GM12872 (cell line): ENCODE measurements around the gene USP28.
A peak's percentile ranks its signal among the peaks of the same experiment; 100 is the strongest.

Experiments used
- CTCF ChIP-seq: IDR thresholded peaks from 3 replicates; pipeline ENCODE4 v1.5.1; 2011; ENCODE audit warnings: low read depth, mild to moderate bottlenecking, low read length, moderate library complexity; ENCODE audit not compliant: insufficient read depth

The USP28 gene

DNA sequence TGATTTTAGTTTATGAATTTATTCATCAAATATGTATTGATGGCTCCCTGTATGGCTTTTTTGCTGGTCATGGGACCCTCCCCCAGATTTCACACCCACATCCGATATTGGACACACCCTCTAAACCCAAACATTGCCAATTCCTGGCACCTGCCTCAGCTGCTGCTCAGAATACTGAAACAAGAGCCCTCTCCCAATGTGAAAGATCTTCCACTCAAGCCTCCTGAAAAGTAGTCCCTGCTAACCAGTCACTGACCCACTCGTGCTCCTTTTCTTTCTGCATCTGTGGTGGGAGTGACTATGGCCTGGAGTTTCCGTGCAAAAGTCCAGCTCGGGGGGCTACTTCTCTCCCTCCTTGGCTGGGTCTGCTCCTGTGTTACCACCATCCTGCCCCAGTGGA, 95.9 kb downstream of the USP28 start, which contains the start of gene CLDN25:
Gene CLDN25 (plus strand): TSS at position 301 of the 400 bp plus-strand sequence. CDS start 0 bp downstream, at position 301.
- no peak for TF ChIP-seq CTCF

DNA sequence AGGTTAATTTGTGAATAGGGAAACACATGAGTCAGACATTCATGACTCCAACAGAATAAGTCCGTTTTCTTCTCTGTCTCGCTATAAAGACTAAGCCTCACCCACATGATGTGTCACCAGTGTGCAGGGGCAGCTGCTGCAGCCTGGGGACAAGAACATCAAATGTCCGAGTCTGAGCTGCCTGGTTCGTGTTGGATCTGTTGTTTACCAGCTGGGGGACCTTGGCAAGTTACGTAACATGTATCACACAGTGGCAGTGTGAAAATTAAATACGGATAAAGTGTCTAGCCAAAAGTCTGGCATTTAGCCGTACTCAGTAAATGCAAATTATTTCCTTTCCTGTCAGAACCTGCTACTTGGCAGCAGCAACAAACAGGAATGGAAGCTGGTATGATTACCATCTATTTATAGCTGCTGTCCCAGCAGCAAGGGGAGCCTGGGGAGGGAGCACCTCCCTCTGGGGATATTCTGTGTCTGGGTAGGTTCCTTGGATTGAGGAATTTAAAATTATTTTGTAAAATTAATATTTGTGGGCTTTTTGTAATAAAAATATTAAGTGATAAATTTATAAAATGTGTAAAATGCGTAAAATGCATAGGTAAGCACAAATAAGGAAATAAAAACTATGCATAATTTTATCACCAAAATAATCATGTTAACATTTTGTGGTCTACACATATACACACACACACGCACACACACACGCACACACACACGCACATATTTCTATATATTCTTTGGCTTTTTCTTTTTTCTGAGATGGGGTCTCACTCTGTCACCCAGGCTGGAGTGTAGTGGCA, 97.1 kb downstream of the USP28 start:
- no peak for TF ChIP-seq CTCF

GRCh38 chr11:113774174-113774503, 101.2 kb downstream of the USP28 start:
- TF ChIP-seq CTCF = no peak

DNA sequence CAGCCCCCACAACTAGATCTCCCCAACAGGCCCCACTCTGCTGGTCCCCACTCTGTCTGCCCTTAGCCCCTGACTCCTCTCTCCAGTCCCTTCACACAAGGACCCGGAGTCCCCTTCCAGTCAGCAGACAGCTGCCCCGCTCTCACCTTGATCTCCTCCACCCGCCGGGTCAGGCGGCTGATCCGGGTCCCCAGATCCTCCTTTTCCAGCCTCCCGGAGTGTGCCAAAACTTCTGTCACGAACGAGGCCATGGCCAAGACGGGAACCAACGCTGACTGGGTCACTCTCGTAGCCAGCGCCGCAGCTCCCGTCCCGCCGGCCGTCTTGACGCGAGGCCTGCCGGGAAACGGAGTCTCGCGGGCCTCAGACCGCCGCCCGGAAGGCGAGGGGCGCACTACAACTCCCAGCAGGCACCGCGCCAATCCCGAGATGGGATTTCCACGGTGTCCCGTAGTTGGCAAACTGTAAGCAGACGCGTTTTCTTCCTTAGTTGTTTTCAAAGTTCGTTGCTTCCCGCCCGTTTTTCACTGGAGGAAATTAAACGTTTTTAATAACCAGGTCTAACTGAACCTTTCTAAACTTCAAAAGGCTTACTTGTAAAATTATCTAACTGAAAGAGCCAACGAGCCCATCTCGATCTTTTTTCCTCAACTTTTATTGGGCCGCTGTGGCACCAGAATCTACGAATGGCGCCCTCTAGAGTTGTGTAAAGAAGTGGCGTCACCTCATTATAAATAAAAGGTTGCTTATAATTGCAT, 101.8 kb downstream of the USP28 start, which contains the start of gene ZW10:
Gene ZW10 (minus strand): TSS at position 277 of the 758 bp plus-strand sequence. CDS start 26 bp downstream, at position 251.
- peak; percentile 68 for TF ChIP-seq CTCF

- no peak for TF ChIP-seq CTCF
Measured at GRCh38 chr11:113773092-113773415, 102.3 kb downstream of the USP28 start.

GRCh38 chr11:113771964-113772363, 103.4 kb downstream of the USP28 start:
- no peak for TF ChIP-seq CTCF

GRCh38 chr11:113764527-113765219, 110.7 kb downstream of the USP28 start:
- no peak for TF ChIP-seq CTCF
